Stimulated activated CD8-positive, alpha-beta memory T cell treated with anti-CD3 and anti-CD28 coated beads, Interleukin-4, amount 100 ng/mL, for 4 hours (primary cell): ENCODE measurements around the gene DCTN2.
A peak's percentile ranks its signal among the peaks of the same experiment; 100 is the strongest.

Experiments used
- DNase-seq, 2 donors: peaks; one replicate each; pipeline ENCODE4 v3.0.0-alpha.2; 2020; ENCODE audit warnings: low read depth in 2 of 2, low spot score in 1 of 2

The DCTN2 gene

DNA sequence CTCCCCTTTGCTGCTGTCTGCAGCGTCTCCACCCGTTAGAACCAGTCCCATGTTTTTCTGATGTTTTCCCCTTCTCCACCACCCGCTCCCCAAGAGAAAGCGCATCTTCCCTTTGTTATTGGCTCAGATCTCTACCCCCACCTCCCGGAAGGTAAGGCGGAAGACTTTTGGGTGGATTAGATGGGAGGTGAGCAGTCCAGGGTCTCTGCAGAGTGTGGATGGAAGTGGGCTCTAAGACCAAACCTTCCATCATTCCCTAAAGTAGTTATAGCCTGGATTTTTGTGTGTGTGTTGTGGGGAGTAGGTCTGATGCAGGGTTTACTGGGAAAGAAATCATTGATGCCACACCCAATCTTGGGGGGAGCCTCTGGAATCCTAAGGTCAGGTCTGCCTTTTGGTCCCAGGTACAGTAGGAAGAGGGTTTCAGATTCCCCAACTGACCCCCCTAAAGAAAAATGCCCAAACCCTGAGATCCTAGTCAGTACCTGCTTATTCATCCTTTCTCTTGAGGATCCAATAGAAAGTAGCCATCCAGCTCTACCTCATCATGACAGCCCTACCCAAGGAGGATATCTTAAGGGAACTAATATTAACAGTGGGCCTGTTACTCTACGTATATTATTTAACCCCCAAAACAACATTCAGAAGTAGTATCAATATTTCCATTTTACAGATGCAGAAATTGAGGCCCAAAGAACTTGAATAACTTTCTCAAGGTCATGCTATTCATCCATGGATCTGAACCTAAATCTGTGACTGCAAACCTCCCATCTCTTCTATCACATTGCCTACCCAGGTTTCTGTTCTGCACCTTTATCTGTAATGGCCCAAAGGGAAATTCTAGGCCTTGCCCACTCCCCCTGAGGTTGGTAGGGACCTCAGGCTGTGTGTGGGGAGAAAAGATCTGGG is 3.9 kb upstream of the DCTN2 start:
- no peak for DNase-seq

GRCh38 chr12:57549909-57550640 is 3.1 kb upstream of the DCTN2 start, which contains the start of gene KIF5A:
Gene KIF5A, plus strand, starts transcription at chr12:57550044. Its CDS starts 228 bp downstream, at chr12:57550272.
- DNase-seq, result peak; percentile 6 to 12

- DNase-seq, result no peak
Observed at GRCh38 chr12:57549203-57549908, 2.4 kb upstream of the DCTN2 start.

GRCh38 chr12:57548488-57548887 is 1.5 kb upstream of the DCTN2 start:
- DNase-seq, result no peak

GRCh38 chr12:57548013-57548315 is 972 bp upstream of the DCTN2 start:
- DNase-seq, result no peak

DNA sequence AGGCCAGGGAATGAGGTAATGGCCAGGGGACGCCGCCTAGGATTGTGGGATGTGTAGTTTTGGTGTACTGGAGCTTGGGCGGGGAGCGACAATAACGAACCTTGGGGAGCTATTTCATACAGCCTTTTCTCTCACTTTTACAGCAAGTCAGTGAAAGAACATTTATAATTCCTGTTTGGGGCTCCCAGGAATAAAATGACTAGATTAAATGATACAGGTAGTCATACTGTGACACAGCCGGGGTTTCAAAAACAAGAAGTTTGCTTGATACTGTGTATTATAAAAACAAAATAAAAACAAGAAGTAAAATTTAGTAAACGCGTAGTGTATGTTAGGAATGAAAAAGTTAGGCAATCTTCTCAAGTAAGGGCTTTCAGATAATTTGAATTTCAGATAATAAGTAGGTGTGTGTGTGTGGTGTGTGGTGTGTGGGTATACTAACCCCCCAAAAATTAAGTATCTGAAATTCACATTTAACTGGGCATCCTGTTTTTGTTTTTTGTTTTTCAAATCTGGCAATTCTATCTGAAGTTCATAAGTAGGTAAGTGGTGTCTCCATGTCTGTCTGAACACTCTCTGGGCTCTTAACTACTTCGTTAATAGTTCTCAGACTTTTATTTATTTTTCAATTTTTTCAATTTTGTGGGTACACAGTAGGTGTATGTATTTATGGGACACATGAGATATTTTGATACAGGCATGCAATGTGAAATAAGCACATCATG is 458 bp upstream of the DCTN2 start:
- DNase-seq, result no peak

GRCh38 chr12:57545809-57546437 is 1.1 kb downstream of the DCTN2 start:
- no peak for DNase-seq

GRCh38 chr12:57543581-57543980 is 3.4 kb downstream of the DCTN2 start:
- DNase-seq, result no peak

DNA sequence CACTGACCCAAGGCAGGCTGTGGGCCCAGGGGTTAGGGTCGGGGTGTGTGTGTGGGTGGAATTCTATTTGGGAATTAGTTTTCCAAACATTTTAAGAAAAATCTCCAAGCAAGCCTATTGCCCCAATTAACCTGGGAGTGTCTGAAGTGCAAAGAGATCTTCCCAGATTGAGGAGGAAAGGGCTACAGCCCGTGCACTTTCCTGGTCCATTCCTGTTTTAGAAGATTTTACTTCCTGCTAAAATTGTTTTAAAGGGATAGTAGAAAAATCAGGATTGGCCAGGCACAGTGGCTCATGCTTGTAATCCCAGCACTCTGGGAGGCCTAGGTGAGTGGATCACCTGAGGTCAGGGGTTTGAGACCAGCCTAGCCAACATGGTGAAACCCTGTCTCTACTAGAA is 5.3 kb downstream of the DCTN2 start:
- DNase-seq, result no peak

DNA sequence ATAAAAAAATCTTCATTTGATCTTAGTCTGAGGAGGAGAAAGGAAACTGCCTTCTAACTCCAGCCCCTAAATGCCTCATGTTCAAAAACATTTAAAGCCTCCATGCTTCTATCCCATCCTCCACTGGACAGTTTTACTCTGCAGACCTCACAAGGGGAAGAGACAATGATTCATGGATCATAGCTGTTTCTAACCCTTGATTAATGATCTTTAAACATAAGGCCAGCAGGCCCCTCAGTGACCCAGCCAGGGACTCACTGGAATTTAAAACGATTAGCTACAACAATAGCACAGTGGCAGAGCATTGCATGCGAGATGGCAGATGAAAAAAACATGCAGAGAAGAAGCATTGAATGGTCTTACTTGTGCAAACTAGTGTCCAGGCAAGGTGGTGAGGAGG is 6.0 kb downstream of the DCTN2 start:
- no peak for DNase-seq

- DNase-seq, result no peak
Observed at GRCh38 chr12:57539134-57539768, 7.7 kb downstream of the DCTN2 start.

DNA sequence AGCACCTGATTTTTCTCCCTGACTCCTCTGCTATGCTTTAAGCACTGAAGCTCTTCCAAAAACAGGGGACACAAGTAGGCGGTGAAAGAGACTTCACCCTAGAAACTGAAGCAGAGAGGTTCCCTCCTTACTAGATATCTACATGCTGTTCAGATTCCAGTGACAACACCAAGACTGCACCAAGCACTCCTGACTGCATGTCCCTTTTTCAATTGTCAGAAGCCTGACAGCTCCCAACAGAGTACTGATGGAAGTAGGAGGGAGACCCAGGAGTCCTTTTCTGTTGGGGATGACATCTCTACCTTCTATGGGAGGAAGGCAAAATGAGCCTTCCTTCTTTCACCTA is 10.4 kb downstream of the DCTN2 start:
- no peak for DNase-seq

- DNase-seq, result no peak
Observed at GRCh38 chr12:57535764-57536596, 11.0 kb downstream of the DCTN2 start.

DNA sequence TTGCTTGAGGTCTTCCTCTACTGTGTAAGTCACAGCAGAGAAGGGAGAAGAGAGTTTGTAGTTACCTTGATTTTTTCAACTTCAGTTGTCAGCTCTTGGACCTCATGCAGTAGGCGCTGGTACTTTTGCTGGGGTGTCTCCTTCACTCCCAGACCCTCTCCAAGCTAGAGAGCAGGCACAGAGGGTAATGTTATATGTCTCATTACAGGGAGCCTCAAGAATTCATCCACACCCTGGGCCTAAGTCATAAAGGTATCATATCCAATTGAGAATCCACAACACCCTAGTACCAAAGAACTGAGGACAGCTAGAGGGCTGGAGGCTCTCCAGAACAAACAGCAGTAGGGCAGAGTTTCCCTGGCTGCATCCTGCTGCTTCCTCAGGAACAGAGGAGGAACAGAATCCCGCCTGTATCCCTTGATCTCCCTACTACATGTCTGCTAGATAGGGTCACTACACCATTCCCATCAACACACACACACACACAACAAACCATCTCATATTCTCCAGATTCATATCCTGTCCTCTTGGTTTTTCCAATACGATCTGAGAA is 11.9 kb downstream of the DCTN2 start:
- DNase-seq, result no peak

- no peak for DNase-seq
Observed at GRCh38 chr12:57534250-57534649, 12.7 kb downstream of the DCTN2 start.

DNA sequence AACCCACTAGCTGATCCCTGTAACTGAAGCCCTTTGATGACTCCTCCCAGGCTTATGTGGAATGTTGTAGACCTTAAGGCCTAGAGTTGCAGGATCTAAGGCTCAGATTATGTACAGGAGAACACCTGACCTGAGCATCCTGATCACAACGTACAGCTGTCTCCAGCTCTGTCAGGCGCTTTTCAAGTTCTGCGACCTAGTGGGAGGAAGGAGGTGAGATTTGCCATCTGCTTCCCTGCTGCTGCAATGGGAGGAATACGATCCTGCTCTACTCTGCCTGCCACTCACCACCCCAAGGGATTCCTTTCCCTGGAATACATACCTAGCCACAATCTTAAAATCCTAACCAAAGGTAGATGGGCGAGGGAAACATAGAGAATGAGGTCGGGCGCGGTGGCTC is 13.9 kb downstream of the DCTN2 start:
- no peak for DNase-seq

DNA sequence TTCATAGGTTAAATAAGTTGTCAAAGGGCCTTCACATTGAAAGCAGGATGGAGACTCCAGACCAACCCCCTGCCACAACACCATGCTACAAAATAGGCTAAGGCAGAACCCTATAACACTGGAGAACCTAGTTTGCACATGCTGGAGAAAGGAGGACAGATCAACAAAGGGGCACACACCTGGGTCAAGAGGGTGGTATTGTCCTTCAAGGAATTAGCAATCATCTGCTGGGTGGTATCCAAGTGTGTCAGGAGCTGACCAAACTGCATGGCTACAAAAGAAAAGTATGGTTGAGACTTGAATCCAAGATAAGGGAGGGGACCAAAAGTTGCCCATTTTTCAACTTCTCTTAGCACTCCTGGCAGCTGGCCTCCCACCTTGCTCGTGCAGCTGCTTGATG is 15.2 kb downstream of the DCTN2 start:
- DNase-seq, result no peak

GRCh38 chr12:57530396-57531142 is 16.4 kb downstream of the DCTN2 start:
- DNase-seq, result no peak
